ENCODE results near the gene LRP1B.

Gene LRP1B

GRCh38 chr2:142056784-142057183, 74.0 kb downstream of the LRP1B start:
- TF ChIP-seq EGR1 (IDR thresholded peaks at IDR 0.05): no peak
- TF ChIP-seq NFIC (IDR thresholded peaks at IDR 0.05): no peak
- no peak for TF ChIP-seq TAF1 (IDR thresholded peaks at IDR 0.05; ENCODE audit: low read depth)
- TF ChIP-seq TCF12 (IDR thresholded peaks at IDR 0.05; ENCODE audit: low read depth): no peak
- no peak for TF ChIP-seq EP300 (IDR thresholded peaks at IDR 0.05; ENCODE audit: borderline replicate concordance)
- TF ChIP-seq FOXM1 (IDR thresholded peaks at IDR 0.05; ENCODE audit: borderline replicate concordance, low read depth): no peak
- TF ChIP-seq USF1 (IDR thresholded peaks at IDR 0.05): no peak
- no peak for TF ChIP-seq REST (IDR thresholded peaks at IDR 0.05; ENCODE audit: low read depth)
- no peak for TF ChIP-seq ZBTB7A (IDR thresholded peaks at IDR 0.05; ENCODE audit: low read depth)
- no peak for TF ChIP-seq YY1 (IDR thresholded peaks at IDR 0.05; ENCODE audit: low read depth)
- no peak for TF ChIP-seq MAX (IDR thresholded peaks at IDR 0.05)
- TF ChIP-seq CREB1 (IDR thresholded peaks at IDR 0.05; ENCODE audit: low read depth): no peak
- no peak for TF ChIP-seq CEBPB (IDR thresholded peaks at IDR 0.05)
- no peak for TF ChIP-seq RAD21 (IDR thresholded peaks at IDR 0.05; ENCODE audit: low read depth)
- no peak for TF ChIP-seq TEAD4 (IDR thresholded peaks at IDR 0.05)

- TF ChIP-seq NFIC (IDR thresholded peaks at IDR 0.05) (no peak), ZBTB7A (IDR thresholded peaks at IDR 0.05; ENCODE audit: low read depth) (no peak)
Observed at GRCh38 chr2:142052220-142052863, 78.5 kb downstream of the LRP1B start.

GRCh38 chr2:142048581-142048980, 82.2 kb downstream of the LRP1B start:
- TF ChIP-seq MAX (IDR thresholded peaks at IDR 0.05) (no peak), NFIC (IDR thresholded peaks at IDR 0.05) (no peak), YY1 (IDR thresholded peaks at IDR 0.05; ENCODE audit: low read depth) (no peak), EGR1 (IDR thresholded peaks at IDR 0.05) (no peak), CREB1 (IDR thresholded peaks at IDR 0.05; ENCODE audit: low read depth) (no peak), REST (IDR thresholded peaks at IDR 0.05; ENCODE audit: low read depth) (no peak), TCF12 (IDR thresholded peaks at IDR 0.05; ENCODE audit: low read depth) (no peak), TAF1 (IDR thresholded peaks at IDR 0.05; ENCODE audit: low read depth) (no peak), ZBTB7A (IDR thresholded peaks at IDR 0.05; ENCODE audit: low read depth) (no peak), FOXM1 (IDR thresholded peaks at IDR 0.05; ENCODE audit: borderline replicate concordance, low read depth) (no peak), USF1 (IDR thresholded peaks at IDR 0.05) (no peak), TEAD4 (IDR thresholded peaks at IDR 0.05) (no peak), CEBPB (IDR thresholded peaks at IDR 0.05) (no peak), RAD21 (IDR thresholded peaks at IDR 0.05; ENCODE audit: low read depth) (no peak), EP300 (IDR thresholded peaks at IDR 0.05; ENCODE audit: borderline replicate concordance) (no peak)

GRCh38 chr2:142045641-142046040, 85.2 kb downstream of the LRP1B start:
- no peak for TF ChIP-seq EP300 (IDR thresholded peaks at IDR 0.05; ENCODE audit: borderline replicate concordance)

GRCh38 chr2:142044197-142044596, 86.6 kb downstream of the LRP1B start:
- TF ChIP-seq MAX (IDR thresholded peaks at IDR 0.05): no peak
- no peak for TF ChIP-seq USF1 (IDR thresholded peaks at IDR 0.05)
- no peak for TF ChIP-seq CREB1 (IDR thresholded peaks at IDR 0.05; ENCODE audit: low read depth)
- TF ChIP-seq YY1 (IDR thresholded peaks at IDR 0.05; ENCODE audit: low read depth): no peak
- no peak for TF ChIP-seq TAF1 (IDR thresholded peaks at IDR 0.05; ENCODE audit: low read depth)
- TF ChIP-seq ZBTB7A (IDR thresholded peaks at IDR 0.05; ENCODE audit: low read depth): no peak
- TF ChIP-seq EP300 (IDR thresholded peaks at IDR 0.05; ENCODE audit: borderline replicate concordance): no peak
- TF ChIP-seq EGR1 (IDR thresholded peaks at IDR 0.05): no peak
- TF ChIP-seq TCF12 (IDR thresholded peaks at IDR 0.05; ENCODE audit: low read depth): no peak
- no peak for TF ChIP-seq CEBPB (IDR thresholded peaks at IDR 0.05)
- TF ChIP-seq RAD21 (IDR thresholded peaks at IDR 0.05; ENCODE audit: low read depth): no peak

Data from Ishikawa (cell line).